ENCODE results near the gene KLHL36. TPM values are rescaled to one million over a fixed set of nuclear protein-coding genes. Genes with fewer than 3 reads are reported as not detected.
A peak's percentile ranks its signal among the peaks of the same experiment; 100 is the strongest.

The KLHL36 gene
- total and polyA plus RNA-seq, 4 donors = 11.5 to 53.6 (median 16.9) TPM

DNA sequence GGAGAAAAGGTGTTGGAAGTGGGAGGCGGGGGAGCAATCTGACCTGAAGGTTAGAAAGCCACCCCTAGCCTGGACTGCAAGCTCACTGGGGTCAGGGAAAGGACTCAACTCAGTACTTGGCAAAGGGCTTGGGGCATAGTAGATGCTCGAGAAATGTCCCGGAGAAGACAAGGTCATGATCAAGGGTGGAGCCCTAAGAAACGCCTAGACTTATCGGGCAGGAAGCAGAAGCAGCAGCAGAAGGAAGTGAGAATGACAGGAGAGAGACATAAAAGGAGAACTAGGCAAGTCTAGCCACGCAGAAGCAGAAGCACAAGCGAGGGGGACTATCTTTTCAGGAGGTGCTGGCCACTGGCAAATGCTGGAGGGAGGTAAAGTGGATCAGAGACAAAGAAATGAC, 40.6 kb upstream of the KLHL36 start:
- H3K9ac ChIP-seq (ENCODE audit: low read depth in 1 of 2, low read length in 2 of 2) = no peak overlapping the region
- peaks cover 0 to 4% (median 1%) of the 10 kb centered on the region in 4 donors for H3K4me1 ChIP-seq (ENCODE audit: control insufficient read depth in 4 of 4, insufficient read depth in 4 of 4, low read length in 3 of 4)
- peak overlapping the region; percentile 53 to 55 for H3K27ac ChIP-seq (ENCODE audit: low read depth in 1 of 2, low read length in 2 of 2)
- no peaks in the 10 kb centered on the region for H3K36me3 ChIP-seq (ENCODE audit: control insufficient read depth in 4 of 4, insufficient read depth in 3 of 4, low read depth in 1 of 4, low read length in 3 of 4)
- H3K27me3 ChIP-seq (ENCODE audit: control insufficient read depth in 4 of 4, insufficient read depth in 4 of 4, low read length in 3 of 4) = no peaks in the 10 kb centered on the region
- 70% methylated on average over 7 of the region's 7 CpGs for WGBS
- no peak for DNase-seq (ENCODE audit: low spot score)
- TF ChIP-seq RAD21 (IDR thresholded peaks at IDR 0.05) (peak in 1 of 2 donors; percentile 11), FOXA2 (IDR thresholded peaks at IDR 0.05) (no peak)
- no peaks in the 10 kb centered on the region for H3K9me3 ChIP-seq (ENCODE audit: control insufficient read depth in 4 of 4, low read length in 3 of 4)
- no peak overlapping the region for H3K4me3 ChIP-seq (ENCODE audit: low read depth in 1 of 3, low read length in 3 of 3)

DNA sequence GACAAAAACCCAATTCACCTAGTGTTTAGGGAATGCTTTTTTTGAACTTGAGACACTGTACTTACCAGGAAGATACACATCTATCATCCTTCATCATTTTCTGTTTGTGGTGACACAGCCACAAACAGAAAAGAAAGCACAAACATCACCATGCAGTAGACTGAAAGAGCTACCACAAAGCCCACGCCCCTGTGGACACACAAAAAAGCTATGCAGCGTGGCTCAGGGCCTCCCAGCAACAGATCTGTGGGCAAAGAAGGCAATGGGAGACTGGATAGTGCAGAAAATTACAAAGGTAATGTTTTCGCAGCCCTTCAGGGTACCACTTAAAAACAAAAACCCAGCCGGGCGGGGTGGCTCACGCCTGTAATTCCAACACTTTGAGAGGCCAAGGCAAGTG, 40.0 kb upstream of the KLHL36 start:
- TF ChIP-seq, protein P1, sequence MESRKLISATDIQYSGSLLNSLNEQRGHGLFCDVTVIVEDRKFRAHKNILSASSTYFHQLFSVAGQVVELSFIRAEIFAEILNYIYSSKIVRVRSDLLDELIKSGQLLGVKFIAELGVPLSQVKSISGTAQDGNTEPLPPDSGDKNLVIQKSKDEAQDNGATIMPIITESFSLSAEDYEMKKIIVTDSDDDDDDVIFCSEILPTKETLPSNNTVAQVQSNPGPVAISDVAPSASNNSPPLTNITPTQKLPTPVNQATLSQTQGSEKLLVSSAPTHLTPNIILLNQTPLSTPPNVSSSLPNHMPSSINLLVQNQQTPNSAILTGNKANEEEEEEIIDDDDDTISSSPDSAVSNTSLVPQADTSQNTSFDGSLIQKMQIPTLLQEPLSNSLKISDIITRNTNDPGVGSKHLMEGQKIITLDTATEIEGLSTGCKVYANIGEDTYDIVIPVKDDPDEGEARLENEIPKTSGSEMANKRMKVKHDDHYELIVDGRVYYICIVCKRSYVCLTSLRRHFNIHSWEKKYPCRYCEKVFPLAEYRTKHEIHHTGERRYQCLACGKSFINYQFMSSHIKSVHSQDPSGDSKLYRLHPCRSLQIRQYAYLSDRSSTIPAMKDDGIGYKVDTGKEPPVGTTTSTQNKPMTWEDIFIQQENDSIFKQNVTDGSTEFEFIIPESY (IDR thresholded peaks at IDR 0.05) = no peak
- TF ChIP-seq, protein P2, sequence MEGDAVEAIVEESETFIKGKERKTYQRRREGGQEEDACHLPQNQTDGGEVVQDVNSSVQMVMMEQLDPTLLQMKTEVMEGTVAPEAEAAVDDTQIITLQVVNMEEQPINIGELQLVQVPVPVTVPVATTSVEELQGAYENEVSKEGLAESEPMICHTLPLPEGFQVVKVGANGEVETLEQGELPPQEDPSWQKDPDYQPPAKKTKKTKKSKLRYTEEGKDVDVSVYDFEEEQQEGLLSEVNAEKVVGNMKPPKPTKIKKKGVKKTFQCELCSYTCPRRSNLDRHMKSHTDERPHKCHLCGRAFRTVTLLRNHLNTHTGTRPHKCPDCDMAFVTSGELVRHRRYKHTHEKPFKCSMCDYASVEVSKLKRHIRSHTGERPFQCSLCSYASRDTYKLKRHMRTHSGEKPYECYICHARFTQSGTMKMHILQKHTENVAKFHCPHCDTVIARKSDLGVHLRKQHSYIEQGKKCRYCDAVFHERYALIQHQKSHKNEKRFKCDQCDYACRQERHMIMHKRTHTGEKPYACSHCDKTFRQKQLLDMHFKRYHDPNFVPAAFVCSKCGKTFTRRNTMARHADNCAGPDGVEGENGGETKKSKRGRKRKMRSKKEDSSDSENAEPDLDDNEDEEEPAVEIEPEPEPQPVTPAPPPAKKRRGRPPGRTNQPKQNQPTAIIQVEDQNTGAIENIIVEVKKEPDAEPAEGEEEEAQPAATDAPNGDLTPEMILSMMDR (IDR thresholded peaks at IDR 0.05; ENCODE audit: low read depth, low read length, missing input control) = no peak
- no peak for TF ChIP-seq RAD21 (IDR thresholded peaks at IDR 0.05)
- TF ChIP-seq EGR1 (IDR thresholded peaks at IDR 0.05; ENCODE audit: low read depth in 2 of 2) = no peak
- no peak for TF ChIP-seq TAF1 (conservative IDR thresholded peaks at IDR 0.05)
- TF ChIP-seq FOXA2 (IDR thresholded peaks at IDR 0.05) = no peak
- no peak for DNase-seq (ENCODE audit: low spot score)
- H3K4me1 ChIP-seq (ENCODE audit: control insufficient read depth in 4 of 4, insufficient read depth in 4 of 4, low read length in 3 of 4) = peaks cover 0 to 4% (median 1%) of the 10 kb centered on the region in 4 donors
- H3K9ac ChIP-seq (ENCODE audit: low read depth in 1 of 2, low read length in 2 of 2) = no peak overlapping the region
- peak overlapping the region in 1 of 2 donors; percentile 55 for H3K27ac ChIP-seq (ENCODE audit: low read depth in 1 of 2, low read length in 2 of 2)
- no peaks in the 10 kb centered on the region for H3K9me3 ChIP-seq (ENCODE audit: control insufficient read depth in 4 of 4, low read length in 3 of 4)
- no peaks in the 10 kb centered on the region for H3K36me3 ChIP-seq (ENCODE audit: control insufficient read depth in 4 of 4, insufficient read depth in 3 of 4, low read depth in 1 of 4, low read length in 3 of 4)
- no peak overlapping the region for H3K4me3 ChIP-seq (ENCODE audit: low read depth in 1 of 3, low read length in 3 of 3)
- no peaks in the 10 kb centered on the region for H3K27me3 ChIP-seq (ENCODE audit: control insufficient read depth in 4 of 4, insufficient read depth in 4 of 4, low read length in 3 of 4)
- 85% methylated on average over 6 of the region's 6 CpGs for WGBS

DNA sequence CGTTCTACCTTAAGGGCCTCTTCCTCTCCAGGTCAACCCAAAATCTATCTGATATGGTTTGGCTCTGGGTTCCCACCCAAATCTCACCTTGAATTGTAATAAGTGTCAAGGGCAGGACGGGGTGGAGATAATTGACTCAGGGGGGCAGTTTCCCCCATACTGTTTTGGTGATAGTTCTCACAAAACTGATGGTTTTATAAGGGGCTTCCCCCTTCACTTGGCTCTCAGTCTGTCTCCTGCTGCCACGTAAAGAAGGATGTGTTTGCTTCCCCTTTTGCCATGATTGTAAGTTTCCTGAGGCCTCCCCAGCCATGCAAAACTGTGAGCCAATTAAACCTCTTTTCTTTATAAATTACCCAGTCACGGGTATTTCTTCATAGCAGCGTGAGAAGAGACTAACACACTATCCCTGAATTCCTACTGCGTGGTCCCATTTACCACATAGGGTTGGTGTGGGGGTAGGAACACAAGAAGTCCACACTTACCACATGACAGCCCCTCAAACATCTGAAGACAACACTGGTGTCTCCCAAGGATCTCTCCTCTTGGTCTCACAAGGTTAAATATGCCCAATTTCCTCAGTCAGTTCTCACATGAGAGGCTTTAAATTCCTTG, 38.6 kb upstream of the KLHL36 start:
- TF ChIP-seq, protein P3, sequence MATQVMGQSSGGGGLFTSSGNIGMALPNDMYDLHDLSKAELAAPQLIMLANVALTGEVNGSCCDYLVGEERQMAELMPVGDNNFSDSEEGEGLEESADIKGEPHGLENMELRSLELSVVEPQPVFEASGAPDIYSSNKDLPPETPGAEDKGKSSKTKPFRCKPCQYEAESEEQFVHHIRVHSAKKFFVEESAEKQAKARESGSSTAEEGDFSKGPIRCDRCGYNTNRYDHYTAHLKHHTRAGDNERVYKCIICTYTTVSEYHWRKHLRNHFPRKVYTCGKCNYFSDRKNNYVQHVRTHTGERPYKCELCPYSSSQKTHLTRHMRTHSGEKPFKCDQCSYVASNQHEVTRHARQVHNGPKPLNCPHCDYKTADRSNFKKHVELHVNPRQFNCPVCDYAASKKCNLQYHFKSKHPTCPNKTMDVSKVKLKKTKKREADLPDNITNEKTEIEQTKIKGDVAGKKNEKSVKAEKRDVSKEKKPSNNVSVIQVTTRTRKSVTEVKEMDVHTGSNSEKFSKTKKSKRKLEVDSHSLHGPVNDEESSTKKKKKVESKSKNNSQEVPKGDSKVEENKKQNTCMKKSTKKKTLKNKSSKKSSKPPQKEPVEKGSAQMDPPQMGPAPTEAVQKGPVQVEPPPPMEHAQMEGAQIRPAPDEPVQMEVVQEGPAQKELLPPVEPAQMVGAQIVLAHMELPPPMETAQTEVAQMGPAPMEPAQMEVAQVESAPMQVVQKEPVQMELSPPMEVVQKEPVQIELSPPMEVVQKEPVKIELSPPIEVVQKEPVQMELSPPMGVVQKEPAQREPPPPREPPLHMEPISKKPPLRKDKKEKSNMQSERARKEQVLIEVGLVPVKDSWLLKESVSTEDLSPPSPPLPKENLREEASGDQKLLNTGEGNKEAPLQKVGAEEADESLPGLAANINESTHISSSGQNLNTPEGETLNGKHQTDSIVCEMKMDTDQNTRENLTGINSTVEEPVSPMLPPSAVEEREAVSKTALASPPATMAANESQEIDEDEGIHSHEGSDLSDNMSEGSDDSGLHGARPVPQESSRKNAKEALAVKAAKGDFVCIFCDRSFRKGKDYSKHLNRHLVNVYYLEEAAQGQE (IDR thresholded peaks at IDR 0.05) = no peak
- TF ChIP-seq NR2F2 (IDR thresholded peaks at IDR 0.05) = no peak
- no peak for TF ChIP-seq EGR1 (IDR thresholded peaks at IDR 0.05; ENCODE audit: low read depth in 2 of 2)
- TF ChIP-seq JUND (IDR thresholded peaks at IDR 0.05) = no peak
- TF ChIP-seq, protein P2 (IDR thresholded peaks at IDR 0.05; ENCODE audit: low read depth, low read length, missing input control) = no peak
- no peak for TF ChIP-seq YY1 (IDR thresholded peaks at IDR 0.05)
- no peak for TF ChIP-seq HNF4G (IDR thresholded peaks at IDR 0.05)
- TF ChIP-seq RAD21 (IDR thresholded peaks at IDR 0.05) = no peak
- no peak for TF ChIP-seq FOXA2 (IDR thresholded peaks at IDR 0.05)
- no peak for TF ChIP-seq GABPA (IDR thresholded peaks at IDR 0.05 in 1 of 2, conservative IDR thresholded peaks at IDR 0.05 in 1 of 2)
- no peak for TF ChIP-seq HNF4A (conservative IDR thresholded peaks at IDR 0.05)
- TF ChIP-seq SP1 (IDR thresholded peaks at IDR 0.05) = no peak
- TF ChIP-seq, protein P4, sequence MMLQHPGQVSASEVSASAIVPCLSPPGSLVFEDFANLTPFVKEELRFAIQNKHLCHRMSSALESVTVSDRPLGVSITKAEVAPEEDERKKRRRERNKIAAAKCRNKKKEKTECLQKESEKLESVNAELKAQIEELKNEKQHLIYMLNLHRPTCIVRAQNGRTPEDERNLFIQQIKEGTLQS (IDR thresholded peaks at IDR 0.05) = no peak
- no peaks in the 10 kb centered on the region for H3K27me3 ChIP-seq (ENCODE audit: control insufficient read depth in 4 of 4, insufficient read depth in 4 of 4, low read length in 3 of 4)
- no peaks in the 10 kb centered on the region for H3K9me3 ChIP-seq (ENCODE audit: control insufficient read depth in 4 of 4, low read length in 3 of 4)
- H3K9ac ChIP-seq (ENCODE audit: low read depth in 1 of 2, low read length in 2 of 2) = no peak overlapping the region
- H3K4me1 ChIP-seq (ENCODE audit: control insufficient read depth in 4 of 4, insufficient read depth in 4 of 4, low read length in 3 of 4) = peaks cover 0 to 3% (median under 1%) of the 10 kb centered on the region in 4 donors
- DNase-seq (ENCODE audit: low spot score) = no peak
- H3K4me3 ChIP-seq (ENCODE audit: low read depth in 1 of 3, low read length in 3 of 3) = no peak overlapping the region
- H3K27ac ChIP-seq (ENCODE audit: low read depth in 1 of 2, low read length in 2 of 2) = no peak overlapping the region
- no peaks in the 10 kb centered on the region for H3K36me3 ChIP-seq (ENCODE audit: control insufficient read depth in 4 of 4, insufficient read depth in 3 of 4, low read depth in 1 of 4, low read length in 3 of 4)
- WGBS = 75% methylated on average over 6 of the region's 6 CpGs

Data from liver (tissue), 9 donors.